SU-DHL-6 (cell line): ENCODE data around the gene NID2.

Source experiments
- EZH2phosphoT487 ChIP-seq: fragments of 200-600 bp; sonication (generic), shearing (Covaris generic); conservative IDR thresholded peaks from 2 replicates; pipeline ENCODE4 v1.6.1; 2018; ENCODE audit warnings: mild to moderate bottlenecking, antibody characterized with exemption, low read length, moderate library complexity, mixed read lengths
- TF ChIP-seq, protein P1 (sequence below): fragments of 200-600 bp; sonication (generic); IDR thresholded peaks from one replicate; pipeline ENCODE4 v1.5.1; 2017; ENCODE audit warnings: antibody characterized with exemption, mild to moderate bottlenecking, low read length, moderate library complexity; ENCODE audit not compliant: insufficient read depth, poor library complexity, severe bottlenecking

DNA sequence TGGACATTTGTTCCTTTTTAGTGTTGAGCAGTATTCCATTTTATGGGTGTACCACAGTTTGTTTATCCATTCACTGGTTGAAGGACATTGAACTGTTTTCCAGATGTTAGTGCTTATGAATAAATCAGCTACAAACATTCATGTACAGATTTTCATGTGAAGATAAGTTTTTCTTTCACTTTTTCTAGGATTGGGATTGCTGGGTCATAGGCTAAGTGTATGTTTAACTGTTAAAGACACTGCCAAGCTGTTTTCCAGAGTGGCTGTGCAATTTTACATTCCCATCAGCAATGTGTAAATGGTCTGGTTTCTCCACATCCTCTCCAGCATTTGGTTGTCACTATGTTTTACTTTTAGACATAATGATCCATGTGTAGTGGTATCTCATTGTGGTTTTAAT is 14.0 kb upstream of the NID2 start:
- TF ChIP-seq, protein P1, sequence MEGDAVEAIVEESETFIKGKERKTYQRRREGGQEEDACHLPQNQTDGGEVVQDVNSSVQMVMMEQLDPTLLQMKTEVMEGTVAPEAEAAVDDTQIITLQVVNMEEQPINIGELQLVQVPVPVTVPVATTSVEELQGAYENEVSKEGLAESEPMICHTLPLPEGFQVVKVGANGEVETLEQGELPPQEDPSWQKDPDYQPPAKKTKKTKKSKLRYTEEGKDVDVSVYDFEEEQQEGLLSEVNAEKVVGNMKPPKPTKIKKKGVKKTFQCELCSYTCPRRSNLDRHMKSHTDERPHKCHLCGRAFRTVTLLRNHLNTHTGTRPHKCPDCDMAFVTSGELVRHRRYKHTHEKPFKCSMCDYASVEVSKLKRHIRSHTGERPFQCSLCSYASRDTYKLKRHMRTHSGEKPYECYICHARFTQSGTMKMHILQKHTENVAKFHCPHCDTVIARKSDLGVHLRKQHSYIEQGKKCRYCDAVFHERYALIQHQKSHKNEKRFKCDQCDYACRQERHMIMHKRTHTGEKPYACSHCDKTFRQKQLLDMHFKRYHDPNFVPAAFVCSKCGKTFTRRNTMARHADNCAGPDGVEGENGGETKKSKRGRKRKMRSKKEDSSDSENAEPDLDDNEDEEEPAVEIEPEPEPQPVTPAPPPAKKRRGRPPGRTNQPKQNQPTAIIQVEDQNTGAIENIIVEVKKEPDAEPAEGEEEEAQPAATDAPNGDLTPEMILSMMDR: no peak
- TF ChIP-seq EZH2phosphoT487: no peak
